HepG2 (cell line): Measurements from ENCODE around the gene FAM222B. TPM values are rescaled to one million over a fixed set of nuclear protein-coding genes. Genes with fewer than 3 reads are reported as not detected.

Source experiments
- FOSL2 ChIP-seq: sonication (generic); formaldehyde crosslinking; IDR thresholded peaks from 2 replicates; pipeline ENCODE4 v1.4.0; 2020; ENCODE audit warnings: missing genetic modification reagents
- HCFC1 ChIP-seq: fragments of 150-350 bp; IDR thresholded peaks from 2 replicates; pipeline ENCODE4 v1.6.1; 2014; ENCODE audit warnings: low read depth, low read length
- MAFF ChIP-seq: IDR thresholded peaks from 2 replicates; pipeline ENCODE4 v1.6.1; 2011; ENCODE audit warnings: low read depth, low read length, improper control_type of control experiment
- MAFK ChIP-seq, 2 experiments: IDR thresholded peaks in 1 of 2; conservative IDR thresholded peaks in 1 of 2; 2 replicates each; pipeline ENCODE4 v1.6.1; 2011; ENCODE audit warnings: improper control_type of control experiment in 2 of 2, low read length in 2 of 2
- MTF1 ChIP-seq: sonication (generic); formaldehyde crosslinking; IDR thresholded peaks from 2 replicates; pipeline ENCODE4 v1.5.0; 2020; ENCODE audit warnings: missing genetic modification reagents
- NRL ChIP-seq: sonication (generic); formaldehyde crosslinking; IDR thresholded peaks from 2 replicates; pipeline ENCODE4 v1.5.0; 2020; ENCODE audit warnings: missing genetic modification reagents, mild to moderate bottlenecking, moderate library complexity, borderline replicate concordance
- POLR2A ChIP-seq, 2 experiments: IDR thresholded peaks; 2 replicates each; pipeline ENCODE4 v1.6.1; 2011; ENCODE audit warnings: low read depth in 2 of 2, low read length in 2 of 2, mild to moderate bottlenecking in 1 of 2, moderate library complexity in 1 of 2; ENCODE audit not compliant: insufficient read depth in 1 of 2
- RBFOX2 ChIP-seq: fragments of 200-400 bp; formaldehyde crosslinking; IDR thresholded peaks from 2 replicates; pipeline ENCODE4 v1.6.1; 2017; ENCODE audit warnings: low read depth, mild to moderate bottlenecking, low read length
- ZFAT ChIP-seq: sonication (generic); formaldehyde crosslinking; conservative IDR thresholded peaks from 2 replicates; pipeline ENCODE4 v1.8.1; 2023; ENCODE audit warnings: missing genetic modification reagents, inconsistent platforms
- ZNF788 ChIP-seq: sonication (generic); formaldehyde crosslinking; IDR thresholded peaks from 2 replicates; pipeline ENCODE4 v1.5.0; 2020; ENCODE audit warnings: mild to moderate bottlenecking, missing genetic modification reagents, borderline replicate concordance
- polyA plus RNA-seq, 8 experiments: library from polyadenylated mRNA; depleted of rRNA in 3 of 8; stranded (reverse) in 7 of 8; unstranded in 1 of 8; fragments of >200 nt; fragmentation: Illumina TruSeq in 4 of 8; extraction: Trizol in 4 of 8; gene quantifications; 2 replicates each; pipeline versions ENCODE4 v1.2.1 to v1.2.3, GENCODE V29; 2011 to 2016; ENCODE audit warnings: low read depth in 4 of 8, missing spikeins in 1 of 8, mixed read lengths in 1 of 8; ENCODE audit not compliant: insufficient read depth in 1 of 8
- total RNA-seq, 5 experiments: library from RNA; depleted of rRNA; stranded (reverse); fragments of >200 nt; fragmentation: Illumina TruSeq; extraction: Trizol; gene quantifications; 2 replicates each; pipeline ENCODE4 v1.2.3, GENCODE V29; 2016; ENCODE audit warnings: low read depth in 1 of 5
- TF ChIP-seq, protein P1 (sequence below): sonication (generic); formaldehyde crosslinking; IDR thresholded peaks from 2 replicates; pipeline ENCODE4 v1.8.0; 2022; ENCODE audit warnings: mild to moderate bottlenecking, missing genetic modification reagents
- TF ChIP-seq, protein P2 (sequence below): IDR thresholded peaks from 2 replicates; pipeline ENCODE4 v1.6.1; 2016; ENCODE audit warnings: mild to moderate bottlenecking, missing biosample characterization, missing genetic modification reagents
- TF ChIP-seq, protein P3 (sequence below): sonication (generic); formaldehyde crosslinking; IDR thresholded peaks from 2 replicates; pipeline ENCODE4 v1.8.0; 2022; ENCODE audit warnings: mild to moderate bottlenecking, missing genetic modification reagents, moderate library complexity

FAM222B gene
- total and polyA plus RNA-seq, 2 of the 13 experiments (the other 11 are each of a cell fraction or from before 2014, with no cell fraction given): 3.5 to 7.3 TPM

- TF ChIP-seq, protein P1, sequence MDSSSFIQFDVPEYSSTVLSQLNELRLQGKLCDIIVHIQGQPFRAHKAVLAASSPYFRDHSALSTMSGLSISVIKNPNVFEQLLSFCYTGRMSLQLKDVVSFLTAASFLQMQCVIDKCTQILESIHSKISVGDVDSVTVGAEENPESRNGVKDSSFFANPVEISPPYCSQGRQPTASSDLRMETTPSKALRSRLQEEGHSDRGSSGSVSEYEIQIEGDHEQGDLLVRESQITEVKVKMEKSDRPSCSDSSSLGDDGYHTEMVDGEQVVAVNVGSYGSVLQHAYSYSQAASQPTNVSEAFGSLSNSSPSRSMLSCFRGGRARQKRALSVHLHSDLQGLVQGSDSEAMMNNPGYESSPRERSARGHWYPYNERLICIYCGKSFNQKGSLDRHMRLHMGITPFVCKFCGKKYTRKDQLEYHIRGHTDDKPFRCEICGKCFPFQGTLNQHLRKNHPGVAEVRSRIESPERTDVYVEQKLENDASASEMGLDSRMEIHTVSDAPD (CRISPR knock-in tag): no peak
- TF ChIP-seq, protein P2, sequence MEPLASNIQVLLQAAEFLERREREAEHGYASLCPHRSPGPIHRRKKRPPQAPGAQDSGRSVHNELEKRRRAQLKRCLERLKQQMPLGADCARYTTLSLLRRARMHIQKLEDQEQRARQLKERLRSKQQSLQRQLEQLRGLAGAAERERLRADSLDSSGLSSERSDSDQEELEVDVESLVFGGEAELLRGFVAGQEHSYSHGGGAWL (CRISPR knock-in tag): no peak
- TF ChIP-seq POLR2A (IDR thresholded peaks at IDR 0.05; ENCODE audit: insufficient read depth in 1 of 2, low read depth in 2 of 2, low read length in 2 of 2): peak in 1 of 2 experiments; percentile 2; a peak in 1 of 4 replicates
- TF ChIP-seq FOSL2: peak; percentile 13; the same call in 1 of the 2 replicates
- peak; percentile 90 for TF ChIP-seq MAFF
- TF ChIP-seq MAFK (conservative IDR thresholded peaks at IDR 0.05 in 1 of 2, IDR thresholded peaks at IDR 0.05 in 1 of 2; ENCODE audit: low read length in 2 of 2): peak; percentile 91 to 94
- TF ChIP-seq HCFC1: no peak
- TF ChIP-seq, protein P3, sequence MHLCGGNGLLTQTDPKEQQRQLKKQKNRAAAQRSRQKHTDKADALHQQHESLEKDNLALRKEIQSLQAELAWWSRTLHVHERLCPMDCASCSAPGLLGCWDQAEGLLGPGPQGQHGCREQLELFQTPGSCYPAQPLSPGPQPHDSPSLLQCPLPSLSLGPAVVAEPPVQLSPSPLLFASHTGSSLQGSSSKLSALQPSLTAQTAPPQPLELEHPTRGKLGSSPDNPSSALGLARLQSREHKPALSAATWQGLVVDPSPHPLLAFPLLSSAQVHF: 0 out of 2 replicates have a peak, but pooled peaks have one; percentile 0
- 0 out of 2 replicates have a peak, but pooled peaks have one; percentile 42 for TF ChIP-seq NRL (CRISPR knock-in tag)
- TF ChIP-seq MTF1 (CRISPR knock-in tag): no peak
- TF ChIP-seq RBFOX2: peak; percentile 70
- TF ChIP-seq ZFAT (CRISPR knock-in tag): no peak
- TF ChIP-seq ZNF788: 0 out of 2 replicates have a peak, but pooled peaks have one; percentile 31
These were observed 96.7 kb downstream of the FAM222B start (continued) for GRCh38 chr17:28745786-28746411.
